ENCODE measurements around the gene ALX4. TPM values are rescaled to one million over a fixed set of nuclear protein-coding genes. Genes with fewer than 3 reads are reported as not detected.

The ALX4 gene
- total RNA-seq, 1 experiment from 2014 or later: 0.08 TPM

DNA sequence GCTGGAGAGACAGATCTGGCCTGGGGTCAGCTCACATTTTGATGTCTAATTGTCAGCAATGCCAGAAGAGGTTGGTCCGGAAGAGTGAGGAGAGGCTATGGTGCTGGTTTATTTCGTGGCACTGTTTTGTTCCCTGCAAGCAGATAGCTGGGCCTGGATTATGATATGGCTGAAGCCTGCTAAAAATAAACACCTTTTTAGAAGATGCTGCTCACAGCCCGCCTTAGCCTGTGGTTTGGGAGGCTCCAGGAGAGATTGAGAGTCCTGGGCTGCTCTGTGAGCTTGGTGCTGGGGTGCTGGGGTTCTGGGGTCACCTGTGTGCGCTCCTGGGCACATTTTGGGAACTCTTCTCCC is 29.6 kb upstream of the ALX4 start:
- DNase-seq (ENCODE audit: low read depth, low spot score): no peak
- in situ Hi-C loops (cut with HindIII; ENCODE audit: low pct_unique_long_range_greater_than_20kb, low sequenced_read_pairs): no loop called here

DNA sequence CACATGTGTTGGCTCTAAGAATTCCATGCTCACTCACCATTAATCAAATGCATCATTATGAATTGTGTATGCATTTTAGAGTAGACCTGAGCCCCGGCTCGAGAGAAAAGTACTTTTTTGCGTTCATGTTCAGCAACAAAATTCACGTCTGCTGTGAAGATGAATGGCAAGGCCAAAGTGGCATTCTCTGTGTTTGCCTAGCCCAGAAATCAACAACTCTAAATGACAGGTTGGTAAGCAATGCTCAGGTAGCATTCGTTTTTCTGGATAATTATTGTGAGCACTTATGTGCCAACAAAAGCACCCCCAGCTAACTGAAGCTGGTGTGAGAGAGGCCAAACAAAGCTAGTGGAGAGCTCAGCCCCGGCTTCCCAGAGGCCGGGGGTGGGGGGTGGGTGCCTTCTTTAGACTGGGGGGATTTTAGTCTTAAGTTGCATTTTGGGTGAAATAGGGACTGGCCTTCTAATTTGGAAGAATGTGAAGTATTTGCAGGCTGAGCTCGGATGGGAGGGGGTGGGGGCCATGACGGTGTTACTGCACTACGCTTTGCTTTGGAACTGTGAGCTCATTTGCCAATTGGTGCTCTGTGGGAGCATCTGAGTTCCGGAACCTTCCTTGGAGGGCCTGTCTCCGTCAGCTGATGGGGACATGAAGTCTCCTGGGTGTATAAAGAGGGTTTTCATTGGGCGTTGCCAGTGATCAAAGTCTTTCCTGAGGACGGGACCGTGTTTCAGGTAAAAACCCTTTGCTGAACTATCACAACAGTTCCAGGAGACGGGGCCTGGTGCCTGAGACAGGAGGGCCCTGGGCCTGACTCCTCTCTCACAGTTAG is 29.0 kb upstream of the ALX4 start:
- in situ Hi-C loops (cut with HindIII; ENCODE audit: low pct_unique_long_range_greater_than_20kb, low sequenced_read_pairs): no loop called here
- DNase-seq (ENCODE audit: low read depth, low spot score): no peak

DNA sequence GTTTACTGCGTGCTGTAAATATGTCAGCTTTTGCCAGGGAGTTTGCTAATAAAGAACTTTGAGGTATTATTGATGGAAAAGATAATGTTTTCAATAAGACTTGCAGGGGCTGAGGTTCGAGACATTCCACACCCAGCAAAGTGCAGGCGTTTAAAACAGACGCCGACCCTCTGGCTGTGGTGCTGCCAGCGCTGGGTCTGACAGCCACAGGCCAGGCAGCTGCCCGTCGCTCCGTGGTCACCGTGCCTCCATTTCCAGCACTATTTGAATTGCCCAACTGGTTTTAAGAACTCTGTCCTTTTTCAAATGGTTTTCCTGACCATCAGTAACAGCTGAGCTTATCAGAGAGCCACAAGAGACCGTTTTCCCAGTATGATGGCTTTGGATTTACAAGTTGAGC is 28.1 kb upstream of the ALX4 start:
- DNase-seq (ENCODE audit: low read depth, low spot score): no peak
- in situ Hi-C loops (cut with HindIII; ENCODE audit: low pct_unique_long_range_greater_than_20kb, low sequenced_read_pairs): no loop called here

DNA sequence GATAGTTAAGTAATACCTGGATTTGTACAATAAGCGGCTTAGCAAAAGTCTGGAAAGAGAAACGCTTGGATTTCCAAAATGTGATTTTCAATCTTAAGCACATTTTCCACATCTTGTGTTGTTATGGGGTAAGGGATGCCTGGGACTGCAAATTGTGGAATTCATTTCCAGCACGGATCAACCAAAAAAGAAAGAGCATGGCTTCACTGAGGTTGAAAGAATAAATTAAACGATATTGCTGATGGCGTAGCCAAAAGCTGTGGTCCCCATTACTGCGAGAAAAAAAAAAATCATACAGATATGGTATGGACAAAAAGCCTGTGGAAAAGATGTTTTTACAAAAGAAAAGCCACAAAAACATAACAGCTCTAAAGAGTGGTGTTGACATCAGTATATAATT is 26.0 kb upstream of the ALX4 start:
- in situ Hi-C loops (cut with HindIII; ENCODE audit: low pct_unique_long_range_greater_than_20kb, low sequenced_read_pairs): no loop called here
- no peak for DNase-seq (ENCODE audit: low read depth, low spot score)

DNA sequence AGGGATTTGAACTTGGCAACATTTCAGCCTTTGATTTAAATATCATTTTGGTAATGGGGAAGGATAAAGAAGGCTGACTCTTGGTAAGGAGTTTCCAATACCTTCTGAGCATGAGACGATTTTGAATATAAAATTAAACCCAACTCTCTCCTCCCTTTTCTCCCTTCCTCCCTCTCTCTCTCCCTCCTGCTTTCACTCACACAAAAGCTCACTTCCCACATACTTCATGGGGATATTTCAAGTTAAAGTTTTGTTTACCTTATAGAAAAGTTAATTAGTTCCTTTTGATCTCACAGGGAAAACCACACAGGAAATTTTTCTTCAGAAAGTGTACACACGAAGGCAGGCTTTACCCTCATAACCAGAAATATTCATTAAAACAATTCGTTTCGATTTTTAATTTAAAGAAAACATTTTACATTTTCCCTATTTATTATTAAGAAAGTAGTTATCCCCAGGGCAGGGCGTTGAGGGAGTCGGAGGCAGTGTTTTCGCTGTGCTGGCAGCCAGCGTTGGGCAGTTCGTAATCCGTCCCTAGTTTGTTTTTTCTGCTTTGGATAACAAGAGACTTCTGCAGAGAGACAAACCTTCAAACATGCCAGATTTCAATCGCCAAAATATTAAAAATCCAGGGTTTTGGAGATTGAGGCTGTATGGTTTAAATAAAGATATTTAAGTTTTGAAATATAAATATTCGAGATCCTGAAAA is 25.3 kb upstream of the ALX4 start:
- DNase-seq (ENCODE audit: low read depth, low spot score): no peak
- in situ Hi-C loops (cut with HindIII; ENCODE audit: low pct_unique_long_range_greater_than_20kb, low sequenced_read_pairs): no loop called here

DNA sequence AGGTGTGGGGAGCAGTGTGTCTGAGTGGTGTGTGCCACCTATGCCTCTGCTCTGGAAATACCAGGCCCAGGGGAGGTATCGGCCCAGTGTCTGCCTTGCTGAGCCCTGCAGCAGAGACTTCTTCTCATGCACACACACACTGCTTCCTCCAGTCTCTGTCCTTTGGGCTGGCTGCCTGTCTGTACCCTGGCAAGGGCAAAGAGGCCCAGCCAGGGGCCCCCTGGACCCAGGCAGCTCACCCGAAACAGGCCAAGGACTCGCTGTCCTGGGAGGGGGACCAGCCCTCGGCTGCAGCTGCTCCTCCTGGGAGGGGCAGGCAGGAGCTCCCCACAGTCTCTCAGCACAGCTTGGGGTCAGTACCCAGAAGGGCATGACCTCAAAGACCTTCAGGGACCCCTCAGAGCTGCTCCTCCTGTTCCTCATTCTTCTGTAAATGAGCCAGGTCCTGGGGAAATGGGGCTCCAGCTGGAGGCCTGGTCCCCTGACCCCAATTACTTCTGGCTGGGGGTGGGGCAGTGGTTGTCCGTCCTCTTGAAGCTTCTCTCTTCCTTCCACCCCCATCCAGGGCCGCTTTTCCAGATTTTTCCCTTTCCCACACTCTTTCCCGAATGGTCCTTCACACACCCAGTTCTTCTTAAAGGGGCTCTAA is 24.5 kb upstream of the ALX4 start:
- in situ Hi-C loops (cut with HindIII; ENCODE audit: low pct_unique_long_range_greater_than_20kb, low sequenced_read_pairs): no loop called here
- DNase-seq (ENCODE audit: low read depth, low spot score): no peak

DNA sequence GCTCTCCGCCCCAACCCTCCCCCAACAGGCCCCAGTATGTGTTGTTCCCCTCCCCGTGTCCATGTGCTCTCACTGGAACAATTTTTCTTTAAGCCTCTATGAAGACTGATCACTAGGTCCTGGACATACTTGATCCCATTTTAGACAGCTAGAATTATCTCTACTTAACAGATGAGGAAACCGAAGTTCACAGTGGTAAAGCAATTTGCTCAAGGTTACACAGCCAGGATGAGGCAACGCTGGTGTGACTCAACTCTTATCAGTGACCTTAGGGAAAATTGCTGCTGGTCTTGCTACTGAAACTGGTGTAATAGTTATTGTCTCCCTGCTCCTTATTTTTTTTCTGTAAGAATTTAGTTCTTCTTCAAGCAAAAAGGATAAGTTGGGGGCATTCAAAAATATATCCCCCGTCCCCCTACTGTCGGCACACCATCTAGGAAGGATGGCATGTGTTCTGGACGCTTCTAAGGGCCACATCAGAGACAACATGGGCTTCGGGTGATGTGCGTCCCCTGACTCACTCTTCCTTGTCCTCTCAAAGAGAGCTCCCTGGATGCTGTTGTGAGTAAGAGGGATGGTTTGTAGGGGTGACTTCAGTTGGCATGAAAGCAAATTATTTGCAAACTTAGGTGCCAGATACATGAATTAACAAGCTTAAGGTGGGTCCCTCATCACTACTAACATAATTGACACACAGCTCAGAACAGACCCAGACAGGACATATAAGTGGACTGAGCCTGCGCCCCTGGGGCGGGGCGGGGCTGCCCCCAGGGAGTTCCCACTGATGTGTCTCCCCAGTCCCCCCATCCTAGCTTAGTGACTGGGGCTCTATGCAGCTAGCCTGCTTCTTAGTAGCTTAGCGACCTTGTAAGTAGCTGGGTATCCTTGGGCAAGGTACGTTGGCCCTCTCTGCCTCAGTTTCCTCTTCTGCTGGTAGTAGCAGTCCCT is 23.6 kb upstream of the ALX4 start:
- in situ Hi-C loops (cut with HindIII; ENCODE audit: low pct_unique_long_range_greater_than_20kb, low sequenced_read_pairs): no loop called here
- DNase-seq (ENCODE audit: low read depth, low spot score): no peak

DNA sequence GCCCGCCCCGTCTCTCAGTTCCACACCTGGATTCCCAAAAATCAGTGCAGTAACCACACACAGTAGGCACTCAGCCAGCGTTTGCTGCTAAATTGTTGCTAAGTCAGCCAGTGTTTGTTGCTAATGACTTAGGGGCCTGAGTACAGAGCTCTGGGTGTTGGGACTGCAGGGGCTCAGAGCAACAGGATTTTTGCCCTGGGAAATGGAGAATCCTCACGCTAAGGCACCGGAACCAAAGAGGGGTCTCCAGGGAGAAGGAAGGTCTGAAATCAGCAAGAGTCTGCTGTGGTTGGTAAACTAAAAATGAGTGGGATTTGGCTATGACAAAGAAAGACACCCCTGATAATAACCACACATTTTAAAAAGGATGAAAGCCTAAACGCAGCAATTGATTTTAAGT is 22.7 kb upstream of the ALX4 start:
- in situ Hi-C loops (cut with HindIII; ENCODE audit: low pct_unique_long_range_greater_than_20kb, low sequenced_read_pairs): no loop called here
- no peak for DNase-seq (ENCODE audit: low read depth, low spot score)

DNA sequence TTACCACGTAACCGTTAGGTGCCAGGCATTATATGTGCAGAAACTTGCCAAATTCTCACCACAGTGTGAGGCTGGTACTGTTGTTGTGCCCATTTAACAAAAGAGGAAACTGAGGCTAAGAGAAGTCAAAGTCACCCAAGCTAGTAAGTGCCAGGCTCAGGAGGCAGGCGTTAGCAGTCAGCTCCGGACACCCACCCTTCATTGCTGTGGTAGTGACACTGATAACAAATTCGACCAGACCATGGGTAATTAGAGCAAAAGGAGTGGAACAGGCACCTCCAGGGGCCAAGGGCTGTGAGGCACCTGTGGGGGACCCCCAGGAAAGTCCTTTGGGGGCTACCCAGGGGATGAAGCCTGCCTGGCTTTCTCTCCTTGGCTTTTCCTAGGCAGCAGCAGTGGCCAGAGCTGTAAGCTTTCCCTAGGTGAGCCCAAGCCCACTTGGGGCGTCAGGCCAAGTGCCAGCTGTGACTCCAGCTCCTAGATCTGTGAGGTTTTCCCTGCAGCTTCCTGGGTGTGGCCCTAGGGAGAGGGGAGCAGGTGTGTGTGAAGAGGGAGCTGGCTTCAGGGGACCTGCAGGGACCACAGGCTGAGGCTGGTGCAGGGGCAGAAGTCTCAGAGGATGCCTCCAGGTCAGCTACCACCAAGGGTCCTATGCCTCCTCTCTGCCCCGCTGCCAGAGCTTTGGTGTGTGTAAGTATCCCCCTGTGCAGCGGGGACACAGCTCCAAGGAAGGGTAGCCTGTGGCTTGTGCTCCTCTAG is 19.7 kb upstream of the ALX4 start:
- in situ Hi-C loops (cut with HindIII; ENCODE audit: low pct_unique_long_range_greater_than_20kb, low sequenced_read_pairs): no loop called here
- DNase-seq (ENCODE audit: low read depth, low spot score): no peak

DNA sequence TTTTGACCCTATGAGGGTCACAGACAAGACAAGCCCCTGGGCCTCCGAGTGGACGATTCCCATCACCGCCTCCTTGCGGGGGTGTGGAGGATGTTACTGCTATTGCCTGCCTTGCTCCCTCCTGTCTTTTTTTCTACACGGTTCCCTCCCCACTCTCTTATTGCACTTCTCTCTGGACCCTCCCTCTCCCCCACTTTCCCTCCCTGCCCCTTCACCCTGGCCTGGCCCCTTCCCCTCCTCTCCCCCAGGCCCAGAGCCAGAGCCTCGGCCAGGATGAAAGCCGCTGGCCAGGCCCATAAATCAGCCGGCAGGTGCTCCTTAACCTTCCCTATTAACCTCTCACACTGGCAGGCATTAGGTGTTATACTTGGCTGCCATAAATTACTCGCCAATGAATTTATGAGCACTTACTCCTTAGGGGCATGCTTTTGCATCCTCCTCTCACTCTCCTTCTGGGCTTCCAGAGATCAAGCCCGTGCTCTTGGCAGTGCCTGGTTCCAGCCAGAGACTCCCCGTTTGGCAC is 18.3 kb upstream of the ALX4 start:
- in situ Hi-C loops (cut with HindIII; ENCODE audit: low pct_unique_long_range_greater_than_20kb, low sequenced_read_pairs): no loop called here
- DNase-seq (ENCODE audit: low read depth, low spot score): no peak

DNA sequence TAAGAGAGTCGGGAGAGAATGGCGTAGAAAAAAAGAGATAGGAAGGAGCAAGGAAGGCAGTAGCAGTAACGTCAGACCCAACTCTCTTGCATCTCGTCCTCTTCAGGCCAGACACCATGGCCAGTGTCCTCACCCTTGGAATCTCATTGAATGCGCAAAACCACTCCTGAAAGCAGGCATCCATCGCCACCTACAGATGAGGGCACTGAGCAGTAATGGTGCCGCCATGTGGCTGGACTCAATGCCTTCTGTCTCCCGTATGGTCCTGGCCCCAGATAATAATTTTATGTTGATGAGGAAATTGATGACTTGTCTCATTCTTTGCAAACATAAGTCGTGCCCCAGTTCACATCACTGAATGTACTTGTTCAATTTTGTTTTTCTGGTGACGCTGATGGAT is 17.8 kb upstream of the ALX4 start:
- in situ Hi-C loops (cut with HindIII; ENCODE audit: low pct_unique_long_range_greater_than_20kb, low sequenced_read_pairs): no loop called here
- DNase-seq (ENCODE audit: low read depth, low spot score): peak; percentile 51

DNA sequence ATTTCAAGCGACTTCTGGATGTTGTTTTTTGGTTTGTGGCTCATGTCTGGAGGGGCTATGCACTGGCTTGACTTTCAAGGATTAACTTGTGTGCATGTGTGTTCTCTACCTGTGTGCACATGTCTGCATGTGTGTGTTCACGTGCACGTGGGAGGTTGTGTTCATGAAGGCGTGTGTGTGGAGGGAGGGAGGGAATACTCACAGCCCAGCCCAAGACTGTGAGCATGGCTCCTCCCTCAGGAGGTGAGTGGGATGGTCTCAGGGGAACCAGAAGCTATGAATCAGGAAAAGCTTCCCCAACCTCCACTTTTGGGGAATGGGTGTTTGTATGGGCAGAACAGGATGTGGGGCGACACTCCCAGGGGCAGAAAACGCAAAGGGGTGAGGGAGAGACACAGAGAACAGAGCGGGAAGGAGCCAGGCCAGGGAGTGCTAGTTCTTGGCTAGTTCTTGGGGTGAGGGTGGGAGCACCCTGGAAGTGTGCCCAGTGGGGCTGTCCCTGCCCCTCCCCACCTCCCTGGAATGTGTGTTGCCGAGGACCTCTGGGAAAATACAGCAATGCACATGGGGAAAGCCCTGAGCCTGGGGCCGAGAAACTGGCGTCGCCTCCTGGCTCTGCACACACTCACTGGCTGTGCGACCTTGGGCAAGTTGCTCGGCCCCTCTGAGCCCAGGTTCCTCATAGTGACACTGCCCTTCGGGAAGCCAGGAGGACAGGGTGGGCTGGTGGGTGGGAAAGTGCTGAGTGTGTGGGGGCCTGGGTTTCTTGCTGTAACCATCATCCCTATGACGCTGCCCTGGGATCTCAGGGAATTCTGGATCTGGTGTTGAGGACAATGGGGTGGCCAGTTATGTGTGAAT is 16.9 kb upstream of the ALX4 start:
- DNase-seq (ENCODE audit: low read depth, low spot score): no peak
- in situ Hi-C loops (cut with HindIII; ENCODE audit: low pct_unique_long_range_greater_than_20kb, low sequenced_read_pairs): no loop called here

DNA sequence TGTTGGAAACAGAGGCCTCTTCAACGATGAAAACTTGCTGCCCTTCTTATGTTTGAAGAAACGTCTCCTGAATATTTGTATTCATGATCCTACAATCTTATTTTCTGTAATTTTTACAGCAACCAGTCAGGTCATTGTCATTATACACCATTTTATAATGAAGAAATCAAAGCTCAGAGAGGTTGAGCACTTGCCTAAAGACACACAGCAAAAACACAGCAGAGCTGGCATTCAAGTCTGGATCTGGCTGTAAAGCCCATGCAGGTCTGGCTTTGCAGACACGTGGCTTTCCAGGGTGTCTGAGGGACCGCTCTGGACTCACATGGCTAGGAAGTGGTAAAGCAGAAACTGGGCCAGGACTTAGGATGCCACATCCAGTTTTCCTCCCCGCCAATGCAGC is 15.8 kb upstream of the ALX4 start:
- no peak for DNase-seq (ENCODE audit: low read depth, low spot score)
- in situ Hi-C loops (cut with HindIII; ENCODE audit: low pct_unique_long_range_greater_than_20kb, low sequenced_read_pairs): no loop called here

DNA sequence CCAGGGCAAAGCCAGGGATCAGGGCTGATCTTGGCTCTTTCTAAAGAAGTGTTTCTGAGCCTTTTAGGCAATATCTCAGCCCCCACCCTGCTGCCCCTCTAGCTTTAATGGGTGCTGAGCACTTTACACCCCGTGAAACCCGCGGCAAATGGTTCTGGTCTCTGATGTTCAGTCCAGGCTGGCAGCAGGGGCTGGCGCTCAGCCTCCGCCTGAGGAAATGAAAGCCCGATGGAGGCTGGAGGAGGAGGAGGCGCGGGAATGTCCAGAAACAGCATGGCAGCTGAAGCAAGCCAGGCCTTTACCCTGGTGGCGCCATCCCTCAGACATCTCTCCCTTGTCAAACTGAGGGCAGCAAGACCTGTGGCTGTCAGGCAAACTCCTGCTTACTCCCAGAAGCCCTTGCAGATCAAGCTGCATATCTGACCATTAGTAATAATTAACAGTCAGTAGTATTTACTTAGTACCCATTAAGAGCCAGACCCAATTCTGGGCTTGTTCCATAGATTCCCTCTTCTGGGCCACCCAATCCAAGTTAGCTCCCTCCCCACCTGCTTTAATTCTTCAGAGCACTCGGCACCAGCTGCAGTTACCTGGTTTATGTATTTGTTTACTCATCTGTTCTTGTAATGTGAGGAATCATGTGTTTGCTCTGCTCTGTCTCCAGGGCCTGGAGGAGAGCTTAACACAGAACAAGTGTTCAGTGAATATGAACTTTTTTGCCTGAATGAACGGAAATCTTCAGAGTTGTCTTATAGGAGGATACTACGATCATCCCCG is 15.0 kb upstream of the ALX4 start:
- in situ Hi-C loops (cut with HindIII; ENCODE audit: low pct_unique_long_range_greater_than_20kb, low sequenced_read_pairs): no loop called here
- no peak for DNase-seq (ENCODE audit: low read depth, low spot score)

DNA sequence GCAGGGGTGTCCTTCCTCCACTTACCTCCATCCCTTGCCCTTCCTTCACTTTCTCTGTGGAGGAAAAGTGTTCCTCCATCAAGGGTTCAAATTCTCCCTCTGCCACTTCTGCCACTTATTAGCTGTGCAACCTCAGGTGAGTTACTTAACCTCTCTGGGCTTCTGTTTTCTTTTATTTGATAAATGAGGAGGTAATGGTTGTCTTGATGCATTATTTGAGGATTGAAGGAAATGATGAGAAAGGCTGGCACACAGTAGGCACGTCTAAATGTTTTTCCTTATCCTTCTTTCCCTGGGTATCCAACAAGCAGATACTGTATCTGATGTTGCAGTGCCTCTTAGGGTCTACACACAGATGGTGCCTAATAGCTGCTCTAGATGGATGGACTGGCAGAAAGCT is 14.3 kb upstream of the ALX4 start:
- in situ Hi-C loops (cut with HindIII; ENCODE audit: low pct_unique_long_range_greater_than_20kb, low sequenced_read_pairs): no loop called here
- no peak for DNase-seq (ENCODE audit: low read depth, low spot score)

Measured in SK-MEL-5 (cell line).